Measurements from ENCODE around the gene MPC1L.
"Not testable (repeated sequence)": the region's sequence is repeated elsewhere in the genome, so short reads cannot be mapped to it uniquely, and the experiment has no call there.

MPC1L gene

GRCh38 chrX:40623139-40623536 lies at the start of gene MPC1L:
Gene MPC1L, plus strand, starts transcription at chrX:40623428. Its CDS starts 138 bp downstream, at chrX:40623566.
- DNase-seq (ENCODE audit: low read depth) = no peak

- no peak for DNase-seq (ENCODE audit: low read depth)
Observed at GRCh38 chrX:40573763-40574162, 49.5 kb upstream of the MPC1L start.

GRCh38 chrX:40575411-40575810 lies 47.8 kb upstream of the MPC1L start:
- DNase-seq (ENCODE audit: low read depth) = not testable (repeated sequence)

GRCh38 chrX:40576291-40576690 lies 46.9 kb upstream of the MPC1L start:
- DNase-seq (ENCODE audit: low read depth) = no peak

- no peak for DNase-seq (ENCODE audit: low read depth)
Observed at GRCh38 chrX:40578039-40578695, 45.1 kb upstream of the MPC1L start.

- no peak for DNase-seq (ENCODE audit: low read depth)
Observed at GRCh38 chrX:40579141-40579540, 44.1 kb upstream of the MPC1L start.

- no peak for DNase-seq (ENCODE audit: low read depth)
Observed at GRCh38 chrX:40579900-40580536, 43.2 kb upstream of the MPC1L start.

- peak; percentile 80 for DNase-seq (ENCODE audit: low read depth)
Observed at GRCh38 chrX:40580537-40581335, 42.5 kb upstream of the MPC1L start, which contains the start of gene ATP6AP2. Gene ATP6AP2, plus strand, starts transcription at chrX:40580970. Its CDS starts 96 bp downstream, at chrX:40581066.

- DNase-seq (ENCODE audit: low read depth) = no peak
Observed at GRCh38 chrX:40581336-40581920, 41.8 kb upstream of the MPC1L start.

GRCh38 chrX:40582178-40582577 lies 41.0 kb upstream of the MPC1L start:
- not testable (repeated sequence) for DNase-seq (ENCODE audit: low read depth)

- DNase-seq (ENCODE audit: low read depth) = no peak
Observed at GRCh38 chrX:40582811-40583210, 40.4 kb upstream of the MPC1L start.

- DNase-seq (ENCODE audit: low read depth) = not testable (repeated sequence)
Observed at GRCh38 chrX:40587623-40588022, 35.6 kb upstream of the MPC1L start.

- not testable (repeated sequence) for DNase-seq (ENCODE audit: low read depth)
Observed at GRCh38 chrX:40589616-40590321, 33.5 kb upstream of the MPC1L start.

- DNase-seq (ENCODE audit: low read depth) = no peak
Observed at GRCh38 chrX:40603446-40603845, 19.8 kb upstream of the MPC1L start.

GRCh38 chrX:40607381-40607780 lies 15.8 kb upstream of the MPC1L start:
- DNase-seq (ENCODE audit: low read depth) = no peak

GRCh38 chrX:40612511-40612910 lies 10.7 kb upstream of the MPC1L start:
- no peak for DNase-seq (ENCODE audit: low read depth)

GRCh38 chrX:40615976-40616375 lies 7.3 kb upstream of the MPC1L start:
- no peak for DNase-seq (ENCODE audit: low read depth)

GRCh38 chrX:40617566-40617965 lies 5.7 kb upstream of the MPC1L start:
- DNase-seq (ENCODE audit: low read depth) = no peak

- no peak for DNase-seq (ENCODE audit: low read depth)
Observed at GRCh38 chrX:40622479-40623138, 619 bp upstream of the MPC1L start.

GRCh38 chrX:40623665-40624064 lies 437 bp downstream of the MPC1L start:
- DNase-seq (ENCODE audit: low read depth) = no peak

GRCh38 chrX:40625294-40625693 lies 2.1 kb downstream of the MPC1L start:
- DNase-seq (ENCODE audit: low read depth) = no peak
